AG09309 (cell line): ENCODE measurements around the gene YWHAG.

Experiments used
- DNase-seq: peaks from one replicate; pipeline ENCODE4 v3.0.0-alpha.2; 2010; ENCODE audit warnings: low read depth
- H3K4me3 ChIP-seq: 2 replicates; pipeline ENCODE4 v1.5.1; 2011; ENCODE audit warnings: mild to moderate bottlenecking, low read depth, low read length, moderate library complexity; ENCODE audit not compliant: control insufficient read depth
- TF ChIP-seq, protein P1 (sequence below): IDR thresholded peaks from 2 replicates; pipeline ENCODE4 v1.5.1; 2011; ENCODE audit warnings: mild to moderate bottlenecking, low read depth, low read length, inconsistent platforms; ENCODE audit not compliant: insufficient read depth, control insufficient read depth; ENCODE audit errors: missing control alignments

The YWHAG gene

DNA sequence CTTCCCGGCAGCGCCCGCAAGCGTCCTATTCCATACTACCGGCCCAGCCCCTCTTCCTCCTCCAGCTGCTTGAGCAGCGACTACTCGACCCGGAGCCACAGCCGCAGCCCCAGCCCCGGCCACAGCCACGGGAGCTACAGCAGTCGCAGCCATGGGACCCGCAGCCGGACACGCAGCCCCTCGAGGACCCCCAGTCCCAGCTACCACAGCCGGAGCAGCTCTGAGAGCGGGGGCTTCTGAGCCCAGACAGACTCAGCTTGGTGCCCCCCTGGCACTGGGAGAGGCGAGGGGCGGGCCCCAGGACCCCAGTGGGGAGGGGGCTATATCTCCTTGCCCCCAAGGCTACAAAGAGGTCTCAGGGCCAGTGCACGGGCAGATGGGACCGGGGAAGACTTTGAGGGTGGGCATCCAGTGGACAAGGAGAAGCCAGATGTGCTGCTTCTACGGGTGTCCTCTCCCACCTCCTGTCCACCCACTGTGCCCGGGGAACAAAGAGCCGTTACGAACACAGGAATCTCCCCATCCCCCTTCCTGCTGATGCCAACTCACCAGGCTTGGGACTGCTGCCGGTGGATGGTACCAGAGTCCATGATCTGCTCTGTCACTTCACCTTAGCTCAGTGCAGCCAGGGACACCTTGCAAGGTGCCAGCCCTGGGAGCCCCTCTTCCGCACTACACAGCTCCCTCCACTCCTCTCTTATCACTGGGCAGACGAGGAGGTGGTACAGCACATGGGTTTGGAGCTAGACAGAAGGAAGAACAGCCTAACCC is 73.0 kb downstream of the YWHAG start:
- TF ChIP-seq, protein P1, sequence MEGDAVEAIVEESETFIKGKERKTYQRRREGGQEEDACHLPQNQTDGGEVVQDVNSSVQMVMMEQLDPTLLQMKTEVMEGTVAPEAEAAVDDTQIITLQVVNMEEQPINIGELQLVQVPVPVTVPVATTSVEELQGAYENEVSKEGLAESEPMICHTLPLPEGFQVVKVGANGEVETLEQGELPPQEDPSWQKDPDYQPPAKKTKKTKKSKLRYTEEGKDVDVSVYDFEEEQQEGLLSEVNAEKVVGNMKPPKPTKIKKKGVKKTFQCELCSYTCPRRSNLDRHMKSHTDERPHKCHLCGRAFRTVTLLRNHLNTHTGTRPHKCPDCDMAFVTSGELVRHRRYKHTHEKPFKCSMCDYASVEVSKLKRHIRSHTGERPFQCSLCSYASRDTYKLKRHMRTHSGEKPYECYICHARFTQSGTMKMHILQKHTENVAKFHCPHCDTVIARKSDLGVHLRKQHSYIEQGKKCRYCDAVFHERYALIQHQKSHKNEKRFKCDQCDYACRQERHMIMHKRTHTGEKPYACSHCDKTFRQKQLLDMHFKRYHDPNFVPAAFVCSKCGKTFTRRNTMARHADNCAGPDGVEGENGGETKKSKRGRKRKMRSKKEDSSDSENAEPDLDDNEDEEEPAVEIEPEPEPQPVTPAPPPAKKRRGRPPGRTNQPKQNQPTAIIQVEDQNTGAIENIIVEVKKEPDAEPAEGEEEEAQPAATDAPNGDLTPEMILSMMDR = no peak
- H3K4me3 ChIP-seq = no peak overlapping the region
- no peak for DNase-seq

- DNase-seq = no peak
- peak overlapping the region; percentile 34 for H3K4me3 ChIP-seq
- TF ChIP-seq, protein P1 = no peak
Observed at GRCh38 chr7:76283254-76284159, 75.3 kb downstream of the YWHAG start.

GRCh38 chr7:76282344-76283253 is 76.2 kb downstream of the YWHAG start:
- peak overlapping the region; percentile 34 for H3K4me3 ChIP-seq
- TF ChIP-seq, protein P1 = no peak
- DNase-seq = no peak

DNA sequence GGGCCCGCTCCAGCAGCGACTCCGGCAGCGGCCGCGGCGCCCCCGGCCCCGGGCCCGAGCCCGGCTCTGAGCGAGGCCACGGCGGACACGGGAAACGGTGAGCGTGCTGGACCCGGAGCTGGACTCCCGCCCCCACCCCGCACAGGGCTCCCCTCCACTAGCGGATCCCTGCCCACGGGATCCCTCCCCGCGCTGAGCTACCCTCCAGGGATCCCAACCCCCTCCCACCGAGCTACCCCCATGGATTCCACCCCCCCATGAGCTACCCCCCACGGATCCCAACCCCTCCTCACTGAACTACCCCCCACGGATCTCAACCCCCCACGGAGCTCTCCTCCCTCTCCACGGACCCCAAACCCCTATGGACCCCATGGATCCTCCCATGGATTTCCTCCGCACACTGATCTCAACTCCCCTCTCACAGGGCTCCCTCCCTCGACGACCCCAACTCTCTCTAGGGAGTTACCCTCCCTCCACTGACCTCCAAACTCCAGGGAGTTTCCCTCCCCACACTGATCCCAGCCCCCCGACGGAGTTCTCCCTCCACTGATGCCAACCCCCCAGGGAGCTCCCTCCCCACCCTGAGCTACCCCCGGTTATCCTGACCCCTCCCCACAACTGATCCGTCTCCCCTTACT is 77.0 kb downstream of the YWHAG start:
- DNase-seq = no peak
- TF ChIP-seq, protein P1 = no peak
- H3K4me3 ChIP-seq = peak overlapping the region; percentile 34

GRCh38 chr7:76281006-76281705 is 77.6 kb downstream of the YWHAG start:
- peak overlapping the region; percentile 19 for H3K4me3 ChIP-seq
- TF ChIP-seq, protein P1 = no peak
- no peak for DNase-seq
